Lung (tissue), 12 donors: Measurements from ENCODE around the gene SNX20. TPM values are rescaled to one million over a fixed set of nuclear protein-coding genes. Genes with fewer than 3 reads are reported as not detected.

Experiments
- ATAC-seq: fragments of 200-7000 bp; cut with Tn5 transposase; one replicate; pipeline ENCODE4 v1.9.1; 2020; ENCODE audit warnings: moderate number of reproducible peaks; ENCODE audit not compliant: insufficient read depth, low FRiP score
- DNase-seq, 3 donors: peaks; one replicate each; pipeline ENCODE4 v3.0.0-alpha.2; 2013 to 2017
- H3K27ac ChIP-seq, 2 donors: one replicate each; pipeline ENCODE4 v1.5.1; 2013; ENCODE audit warnings: mild to moderate bottlenecking in 2 of 2, moderate library complexity in 2 of 2, control low read depth in 1 of 2, inconsistent platforms in 1 of 2, low read depth in 1 of 2, low read length in 1 of 2
- H3K27me3 ChIP-seq, 3 donors: one replicate each; pipeline ENCODE4 v1.5.1; 2013; ENCODE audit warnings: low read length in 2 of 3; ENCODE audit not compliant: control insufficient read depth in 3 of 3, insufficient read depth in 3 of 3
- H3K36me3 ChIP-seq, 4 donors: one replicate each; pipeline ENCODE4 v1.5.1; 2013; ENCODE audit warnings: low read length in 4 of 4, mild to moderate bottlenecking in 1 of 4, moderate library complexity in 1 of 4; ENCODE audit not compliant: control insufficient read depth in 4 of 4, insufficient read depth in 4 of 4
- H3K4me1 ChIP-seq, 5 donors: one replicate each; pipeline ENCODE4 v1.5.1; 2013; ENCODE audit warnings: low read length in 5 of 5, mild to moderate bottlenecking in 2 of 5, moderate library complexity in 1 of 5; ENCODE audit not compliant: control insufficient read depth in 5 of 5, insufficient read depth in 5 of 5
- H3K4me3 ChIP-seq: one replicate; pipeline ENCODE4 v1.5.1; 2013; ENCODE audit warnings: mild to moderate bottlenecking, control low read depth, moderate library complexity
- H3K9ac ChIP-seq, 2 donors: one replicate each; pipeline ENCODE4 v1.5.1; 2013; ENCODE audit warnings: low read length in 2 of 2, control low read depth in 1 of 2; ENCODE audit not compliant: insufficient read depth in 1 of 2
- H3K9me3 ChIP-seq, 4 donors: one replicate each; pipeline ENCODE4 v1.5.1; 2013; ENCODE audit warnings: low read length in 3 of 4, mild to moderate bottlenecking in 1 of 4, moderate library complexity in 1 of 4; ENCODE audit not compliant: control insufficient read depth in 4 of 4, insufficient read depth in 3 of 4
- WGBS, 2 donors: extraction: QIAGEN DNeasy Blood & Tissue Kit; methylation state at CpG; one replicate each; pipeline ENCODE4 v1.1.7; 2013; 5-methylcytosine and 5-hydroxymethylcytosine counted together
- polyA plus RNA-seq, 2 donors: library from polyadenylated mRNA; stranded (reverse); fragments of 200-250 nt; gene quantifications; one replicate each; pipeline ENCODE4 v1.2.1, GENCODE V29; 2013
- total RNA-seq, 2 donors: library from RNA; depleted of rRNA in 1 of 2; stranded (reverse); fragments of >200 nt in 1 of 2; gene quantifications; one replicate each; pipeline ENCODE4 v1.2.1, GENCODE V29; 2014 to 2021
- TF ChIP-seq, protein P1 (sequence below): IDR thresholded peaks from 2 replicates; pipeline ENCODE4 v1.5.1; 2012; ENCODE audit warnings: mild to moderate bottlenecking; ENCODE audit errors: control extremely low read depth, extremely low read depth
- donor health status: control.
- donor health status: control.
- donor health status: Bipolar disorder and iron deficiency.
- donor health status: healthy.
- donor health status: DM: yes; HTN: yes; CAD: no.

Gene SNX20
- total and polyA plus RNA-seq, 4 donors, result 3.1 to 14.9 (median 9.5) TPM

DNA sequence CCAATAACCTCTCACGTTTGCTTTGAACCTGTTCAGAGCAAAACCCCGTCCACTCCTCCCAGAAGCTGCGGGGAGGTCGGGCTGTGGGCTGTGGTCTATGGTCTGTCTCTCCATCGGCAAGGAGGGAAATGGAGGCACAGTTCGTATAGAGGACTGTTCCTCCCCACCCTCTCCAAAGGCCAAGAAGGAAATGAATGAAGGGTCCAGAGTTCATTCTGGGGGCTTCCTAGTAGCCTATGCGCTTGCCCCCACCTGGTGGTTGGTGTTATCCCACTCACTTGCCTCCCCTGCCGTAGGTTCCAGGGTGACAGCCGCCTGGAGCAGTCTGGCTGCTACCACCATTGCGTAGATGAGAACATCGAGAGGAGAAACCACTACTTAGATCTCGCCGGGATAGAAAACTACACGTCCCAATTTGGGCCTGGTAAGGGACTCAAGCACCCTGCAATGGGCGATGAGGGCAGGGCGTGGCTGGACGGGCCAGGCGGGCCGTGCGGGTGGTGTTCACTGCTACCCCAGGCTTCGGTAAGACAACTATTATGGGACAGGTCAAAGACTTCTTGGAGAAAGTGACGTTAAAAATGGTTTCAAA, 49.0 kb downstream of the SNX20 start:
- TF ChIP-seq, protein P1, sequence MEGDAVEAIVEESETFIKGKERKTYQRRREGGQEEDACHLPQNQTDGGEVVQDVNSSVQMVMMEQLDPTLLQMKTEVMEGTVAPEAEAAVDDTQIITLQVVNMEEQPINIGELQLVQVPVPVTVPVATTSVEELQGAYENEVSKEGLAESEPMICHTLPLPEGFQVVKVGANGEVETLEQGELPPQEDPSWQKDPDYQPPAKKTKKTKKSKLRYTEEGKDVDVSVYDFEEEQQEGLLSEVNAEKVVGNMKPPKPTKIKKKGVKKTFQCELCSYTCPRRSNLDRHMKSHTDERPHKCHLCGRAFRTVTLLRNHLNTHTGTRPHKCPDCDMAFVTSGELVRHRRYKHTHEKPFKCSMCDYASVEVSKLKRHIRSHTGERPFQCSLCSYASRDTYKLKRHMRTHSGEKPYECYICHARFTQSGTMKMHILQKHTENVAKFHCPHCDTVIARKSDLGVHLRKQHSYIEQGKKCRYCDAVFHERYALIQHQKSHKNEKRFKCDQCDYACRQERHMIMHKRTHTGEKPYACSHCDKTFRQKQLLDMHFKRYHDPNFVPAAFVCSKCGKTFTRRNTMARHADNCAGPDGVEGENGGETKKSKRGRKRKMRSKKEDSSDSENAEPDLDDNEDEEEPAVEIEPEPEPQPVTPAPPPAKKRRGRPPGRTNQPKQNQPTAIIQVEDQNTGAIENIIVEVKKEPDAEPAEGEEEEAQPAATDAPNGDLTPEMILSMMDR, result no peak
- Histone ChIP-seq H3K4me1 (peaks cover 0 to 4% (median 0%) of the 10 kb centered on the region in 5 donors), H3K36me3 (peaks cover 0 to 37% (median 18%) of the 10 kb centered on the region in 4 donors), H3K9me3 (no peaks in the 10 kb centered on the region), H3K4me3 (no peak overlapping the region), H3K27ac (no peak overlapping the region), H3K27me3 (no peaks in the 10 kb centered on the region), H3K9ac (no peak overlapping the region)
- no peak for DNase-seq
- WGBS, 2 donors, result 91 to 95% methylated on average over 22 of the region's 22 CpGs
- ATAC-seq, result no peak

DNA sequence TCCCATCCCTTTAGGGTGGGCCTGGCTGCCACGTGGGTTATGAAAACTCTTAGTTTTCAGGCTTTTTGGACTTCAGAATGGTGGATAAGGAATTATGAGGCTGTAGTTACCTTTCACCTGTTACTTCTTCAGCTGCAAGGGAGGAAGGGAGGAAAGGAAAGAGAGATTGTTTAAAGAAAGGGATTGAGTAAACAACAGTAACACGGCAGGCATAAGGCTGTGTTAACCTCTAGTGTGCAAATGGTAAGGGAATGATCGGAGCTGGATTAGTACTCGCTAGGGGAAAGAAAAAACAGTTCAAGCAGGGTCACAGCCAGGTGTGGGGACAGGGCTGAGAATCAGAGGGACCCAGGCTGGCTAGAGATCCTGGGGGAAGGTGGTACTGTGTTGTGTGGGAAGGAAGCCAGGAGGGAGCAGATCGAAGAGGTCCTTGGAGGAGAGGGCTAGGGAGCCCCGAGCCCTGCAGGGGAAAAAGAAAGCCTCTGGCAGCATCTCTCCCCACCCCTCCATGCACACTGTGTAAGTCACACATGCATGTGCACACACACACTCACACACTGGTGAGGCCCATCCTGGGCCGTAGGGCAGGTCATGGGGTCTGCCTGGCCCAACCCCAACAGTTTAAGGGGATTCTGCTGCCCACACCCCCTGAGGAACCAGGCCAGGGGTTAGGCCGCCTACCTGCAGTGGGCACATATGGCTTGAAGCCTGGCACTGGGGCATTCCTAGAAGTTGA, 49.7 kb downstream of the SNX20 start:
- 71 to 87% methylated on average over 8 of the region's 8 CpGs for WGBS, 2 donors
- TF ChIP-seq, protein P1, result no peak

DNA sequence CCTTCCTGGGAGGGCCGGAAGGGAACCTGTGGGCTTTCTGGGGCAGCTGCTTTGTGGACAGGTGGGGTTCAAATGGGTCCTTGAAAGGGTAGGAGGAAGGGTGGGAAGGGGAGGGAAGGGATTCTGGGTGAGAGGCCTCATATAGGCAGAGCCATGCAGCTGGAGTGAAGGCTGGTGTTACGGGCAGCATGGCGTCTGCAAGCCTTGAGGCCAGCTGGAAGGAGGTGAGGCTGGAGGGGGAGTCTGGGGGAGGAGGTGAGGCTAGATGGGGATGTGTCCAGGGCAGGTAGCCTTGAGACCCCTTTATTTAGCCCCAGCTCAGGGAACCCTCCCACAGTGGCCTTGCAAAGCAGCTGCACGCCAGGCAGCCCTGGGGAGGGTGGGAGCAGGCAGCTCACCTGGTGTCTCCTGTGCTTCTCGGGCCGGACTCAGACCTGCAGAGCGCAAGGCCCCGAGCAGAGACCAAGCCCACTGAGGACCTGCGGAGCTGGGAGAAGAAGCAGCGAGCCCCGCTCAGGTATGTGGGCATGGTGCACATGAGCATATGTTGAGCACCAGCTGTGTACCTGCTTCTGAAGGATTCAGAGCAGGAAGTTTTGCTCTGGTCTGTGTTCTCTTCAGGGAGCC, 50.6 kb downstream of the SNX20 start:
- TF ChIP-seq, protein P1, result no peak
- DNase-seq (no peak), ATAC-seq (no peak)
- Histone ChIP-seq H3K27me3 (no peaks in the 10 kb centered on the region), H3K27ac (no peak overlapping the region), H3K9ac (no peak overlapping the region), H3K36me3 (peaks cover 0 to 47% (median 22%) of the 10 kb centered on the region in 4 donors), H3K4me3 (no peak overlapping the region), H3K4me1 (peaks cover 0 to 8% (median 0%) of the 10 kb centered on the region in 5 donors), H3K9me3 (no peaks in the 10 kb centered on the region)
- WGBS, 2 donors, result 90 to 95% methylated on average over 11 of the region's 11 CpGs

More for the DNA sequence above, 49.7 kb downstream of the SNX20 start:
- peaks cover 0 to 8% (median 0%) of the 10 kb centered on the region in 5 donors for H3K4me1 ChIP-seq
- H3K9ac ChIP-seq, result no peak overlapping the region
- H3K4me3 ChIP-seq, result no peak overlapping the region
- H3K36me3 ChIP-seq, result peaks cover 0 to 39% (median 19%) of the 10 kb centered on the region in 4 donors
- no peak for DNase-seq
- H3K27me3 ChIP-seq, result no peaks in the 10 kb centered on the region
- no peak for ATAC-seq
- no peak overlapping the region for H3K27ac ChIP-seq
- no peaks in the 10 kb centered on the region for H3K9me3 ChIP-seq
